ENCODE measurements around the gene TCL1B. TPM values are rescaled to one million over a fixed set of nuclear protein-coding genes. Genes with fewer than 3 reads are reported as not detected.

The TCL1B gene
- total and polyA plus RNA-seq, 2 of the 8 experiments (the other 6 are each of a cell fraction or from before 2014, with no cell fraction given), result 9.6 to 11.5 TPM

- H3K79me2 ChIP-seq (ENCODE audit: control insufficient read depth in 1 of 2, insufficient read depth in 2 of 2, low read length in 2 of 2), result no peaks in the 10 kb centered on the region
- no peaks in the 10 kb centered on the region for H3K23me2 ChIP-seq (ENCODE audit: low read depth, low read length)
- H2BK120ac ChIP-seq (replicated peaks; ENCODE audit: low read depth, low read length), result no peak overlapping the region
- peaks cover 2 to 13% (median 5%) of the 10 kb centered on the region in 4 experiments for H3K4me1 ChIP-seq (replicated peaks in 1 of 4; ENCODE audit: control insufficient read depth in 3 of 4, insufficient read depth in 4 of 4, low read length in 3 of 4)
- H3K9ac ChIP-seq (replicated peaks in 1 of 4; ENCODE audit: extremely low read depth in 1 of 4, low read depth in 3 of 4, low read length in 3 of 4), result no peak overlapping the region
- H3K27ac ChIP-seq (ENCODE audit: low read depth, low read length), result no peak overlapping the region
- H3K23ac ChIP-seq (ENCODE audit: insufficient read length), result no peak overlapping the region
- POLR2A ChIA-PET (ENCODE audit: partially characterized antibody), result no interaction called here
- no peak overlapping the region for H4K91ac ChIP-seq (replicated peaks; ENCODE audit: insufficient read length, low read length)
- WGBS, 2 experiments (ENCODE audit: extremely low coverage in 1 of 2, insufficient coverage in 1 of 2, insufficient read length in 1 of 2, insufficient replicate concordance in 2 of 2, low coverage in 1 of 2, low lambda C conversion rate in 2 of 2, missing lambda C conversion rate in 1 of 2), result 90% methylated on average over 5 of the region's 5 CpGs; no CpG with 5 or more reads in 1 of the 2 experiments
- no peaks in the 10 kb centered on the region for H3K36me3 ChIP-seq (ENCODE audit: control insufficient read depth in 2 of 4, insufficient read depth in 4 of 4, low read length in 3 of 4)
- no peaks in the 10 kb centered on the region for H3K79me1 ChIP-seq (ENCODE audit: low read depth, low read length)
- H2AFZ ChIP-seq (ENCODE audit: low read length), result no peak overlapping the region
- no peak overlapping the region for H3K4me3 ChIP-seq (ENCODE audit: extremely low read depth in 1 of 4, insufficient read depth in 2 of 4, low read depth in 3 of 4, low read length in 4 of 4)
- H3K9me3 ChIP-seq (ENCODE audit: insufficient read depth in 2 of 2, low read depth in 1 of 2, low read length in 1 of 2), result no peaks in the 10 kb centered on the region
- no peak overlapping the region for H3K14ac ChIP-seq (ENCODE audit: insufficient read length)
- no peak overlapping the region for H2BK15ac ChIP-seq (ENCODE audit: low read length)
- CTCF ChIA-PET (ENCODE audit: partially characterized antibody), result interaction anchor here (1.1 to 3.3 kb wide), 2 partner anchors 14 to 21 kb away, joined by 5 to 14 read pairs; no protein-coding TSS in a partner anchor
- no peak overlapping the region for H2BK20ac ChIP-seq (ENCODE audit: low read length)
- DNase-seq (ENCODE audit: low read depth in 1 of 2, low spot score in 2 of 2), result no peak
- H2AK5ac ChIP-seq (ENCODE audit: low read depth, low read length), result no peak overlapping the region
- H2BK12ac ChIP-seq (ENCODE audit: low read depth, low read length), result no peak overlapping the region
- H3K27me3 ChIP-seq (replicated peaks in 1 of 4; ENCODE audit: control insufficient read depth in 3 of 4, extremely low read depth in 1 of 4, insufficient read depth in 3 of 4, low read length in 3 of 4), result peaks cover 12 to 37% (median 23%) of the 10 kb centered on the region in 4 experiments
- H3K56ac ChIP-seq (replicated peaks; ENCODE audit: insufficient read length, low read depth, low read length), result no peak overlapping the region
- no peak overlapping the region for H3K4me2 ChIP-seq (ENCODE audit: insufficient read depth in 1 of 2, low read depth in 2 of 2, low read length in 2 of 2)
- no peak overlapping the region for H3K18ac ChIP-seq (ENCODE audit: extremely low read depth, low read length)
- H2BK5ac ChIP-seq (ENCODE audit: low read depth, low read length), result no peak overlapping the region
- H4K8ac ChIP-seq (ENCODE audit: extremely low read depth, insufficient read depth, low read length), result no peak overlapping the region
- H4K5ac ChIP-seq (ENCODE audit: insufficient read length, low read depth, low read length), result no peak overlapping the region
- no peak overlapping the region for H3K4ac ChIP-seq (replicated peaks; ENCODE audit: insufficient read length, low read depth, low read length)
- H4K20me1 ChIP-seq (replicated peaks in 1 of 2; ENCODE audit: control insufficient read depth in 1 of 2, insufficient read depth in 2 of 2, low read length in 2 of 2), result peaks cover 0 to under 1% of the 10 kb centered on the region in 2 experiments
- no peak for FAIRE-seq
- TF ChIP-seq ASH2L (IDR thresholded peaks at IDR 0.05; ENCODE audit: low read length) (no peak), CTCF (IDR thresholded peaks at IDR 0.05; ENCODE audit: control extremely low read depth in 1 of 3, insufficient read depth in 1 of 3, low read depth in 1 of 3, low read length in 3 of 3) (no peak), TBP (IDR thresholded peaks at IDR 0.05; ENCODE audit: low read depth, low read length) (no peak), POU5F1 (IDR thresholded peaks at IDR 0.05; ENCODE audit: low read depth, low read length) (no peak), USF2 (IDR thresholded peaks at IDR 0.05; ENCODE audit: low read length) (no peak), FOSL1 (IDR thresholded peaks at IDR 0.05; ENCODE audit: insufficient read depth, low read depth, low read length) (no peak), YY1 (IDR thresholded peaks at IDR 0.05; ENCODE audit: low read depth, low read length) (no peak), RNF2 (IDR thresholded peaks at IDR 0.05; ENCODE audit: borderline replicate concordance, low read depth, low read length, missing control alignments, poor library complexity, severe bottlenecking) (no peak), CBX8 (IDR thresholded peaks at IDR 0.05; ENCODE audit: borderline replicate concordance, low read depth, low read length) (no peak)
Measured at GRCh38 chr14:95707327-95707726, 21.1 kb downstream of the TCL1B start.
